ENCODE results near the gene KCNC4. TPM values are rescaled to one million over a fixed set of nuclear protein-coding genes. Genes with fewer than 3 reads are reported as not detected.

KCNC4 gene
- total RNA-seq, 2 experiments from 2014 or later: 9.4 to 9.8 TPM

DNA sequence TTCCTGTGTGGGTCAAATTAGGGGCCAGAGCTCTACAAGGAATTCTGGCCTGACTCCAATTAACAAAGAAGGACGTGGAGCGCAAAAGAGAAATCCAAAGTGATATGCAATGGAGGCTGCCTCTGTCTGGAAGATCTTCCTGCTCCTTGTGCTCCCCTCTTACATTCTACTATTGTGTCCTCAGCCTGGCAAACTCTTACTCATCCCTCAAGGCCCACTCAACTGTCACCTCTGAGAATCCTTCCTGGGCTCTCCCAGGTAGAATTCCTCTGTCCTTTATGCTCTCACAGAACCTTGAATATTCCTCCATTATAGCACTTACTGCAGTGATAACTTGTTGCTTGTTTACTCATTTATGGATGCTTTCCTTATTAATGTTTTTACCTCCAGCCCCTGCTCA is 31.4 kb downstream of the KCNC4 start:
- CTCF ChIA-PET: interaction anchor here (0.6 to 1.7 kb wide), 2 partner anchors 34 to 542 kb away, joined by 3 to 8 read pairs; no protein-coding TSS in a partner anchor
- POLR2A ChIA-PET: no interaction called here

DNA sequence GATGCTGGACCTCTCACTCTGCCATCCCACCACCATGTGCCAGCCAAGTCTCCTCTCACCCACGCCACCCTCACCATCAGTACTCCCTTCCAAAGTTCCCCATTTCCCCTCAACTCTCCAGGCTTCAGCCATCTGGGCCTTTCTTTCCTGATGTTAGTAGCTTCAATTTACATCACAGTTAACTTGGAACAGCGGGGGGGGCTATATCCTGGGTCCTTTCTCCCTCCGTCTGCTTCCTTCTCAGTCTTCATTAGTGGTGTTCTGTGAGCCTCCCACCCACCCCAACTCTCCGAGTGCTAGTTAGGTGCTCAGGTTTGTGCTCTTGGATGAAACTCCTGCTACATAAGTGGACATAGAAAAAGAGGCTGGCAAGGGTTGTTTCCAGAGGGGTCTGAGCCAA is 31.9 kb downstream of the KCNC4 start:
- ChIA-PET POLR2A (no interaction called here), CTCF (interaction anchor here (1.7 kb wide), 1 partner anchor 34 kb away, joined by 8 read pairs; no protein-coding TSS in a partner anchor)

DNA sequence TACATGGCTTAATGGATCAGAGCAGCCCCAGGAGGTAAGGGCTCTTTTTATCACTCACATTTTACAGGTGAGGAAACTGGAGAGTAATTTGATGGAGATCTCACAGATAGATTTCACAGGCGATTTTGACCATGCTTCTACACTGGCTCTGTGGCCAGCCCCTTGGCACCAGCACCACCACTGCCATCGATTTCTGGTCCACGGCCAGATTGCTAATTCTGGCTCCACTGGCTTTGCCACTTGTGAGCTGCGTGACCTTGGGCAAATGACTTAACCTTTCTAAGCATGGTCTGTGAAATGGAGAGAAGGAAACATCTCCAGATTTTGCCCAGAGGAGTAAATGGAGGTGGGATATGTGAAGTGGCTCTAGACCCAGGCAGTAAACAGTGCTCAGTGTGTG is 32.6 kb downstream of the KCNC4 start:
- ChIA-PET POLR2A (no interaction called here), CTCF (interaction anchor here (1.7 kb wide), 1 partner anchor 35 kb away, joined by 8 read pairs; no protein-coding TSS in a partner anchor)

DNA sequence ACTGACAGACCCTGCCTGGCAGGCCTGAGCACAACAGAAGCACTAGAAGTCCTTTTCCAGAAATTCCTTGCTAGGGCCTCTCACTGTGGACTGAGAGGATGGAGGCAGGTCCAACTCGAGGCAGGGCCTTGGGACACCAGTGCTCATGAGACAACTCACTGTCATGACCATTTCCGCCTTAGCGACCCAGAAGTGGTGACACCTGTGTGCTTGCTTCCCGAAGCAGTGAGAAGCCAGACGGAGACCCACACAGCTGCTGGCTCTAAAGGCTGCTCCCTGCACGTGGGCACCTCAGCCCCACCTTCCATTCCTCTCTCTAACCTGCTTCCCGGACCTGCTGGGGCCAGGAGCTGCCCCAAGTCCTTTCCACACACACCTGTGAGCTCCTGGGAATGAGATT is 33.0 kb downstream of the KCNC4 start:
- POLR2A ChIA-PET: no interaction called here
- CTCF ChIA-PET: interaction anchor here (1.7 kb wide), 1 partner anchor 36 kb away, joined by 8 read pairs; no protein-coding TSS in a partner anchor

DNA sequence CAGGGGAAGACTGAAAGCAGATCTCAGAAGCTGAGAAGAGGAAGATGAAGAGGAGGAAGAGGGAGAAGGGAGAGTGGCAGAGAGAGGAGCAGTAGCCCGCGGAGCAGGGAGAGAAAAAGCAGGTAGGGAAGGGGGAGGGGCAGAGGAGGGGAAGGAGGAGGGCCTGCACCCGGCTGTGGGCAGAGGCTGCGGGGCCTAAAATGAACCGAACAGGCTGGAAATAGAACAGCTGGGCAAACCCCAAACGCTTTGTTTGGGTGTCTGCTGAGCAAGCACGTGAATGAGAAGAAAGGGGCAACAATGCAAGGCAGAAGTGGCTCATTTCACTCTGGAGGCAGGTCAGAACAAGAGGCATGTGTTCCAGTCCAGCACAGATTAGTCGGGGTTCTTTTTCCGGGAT is 33.5 kb downstream of the KCNC4 start:
- CTCF ChIA-PET: no interaction called here
- POLR2A ChIA-PET: no interaction called here

DNA sequence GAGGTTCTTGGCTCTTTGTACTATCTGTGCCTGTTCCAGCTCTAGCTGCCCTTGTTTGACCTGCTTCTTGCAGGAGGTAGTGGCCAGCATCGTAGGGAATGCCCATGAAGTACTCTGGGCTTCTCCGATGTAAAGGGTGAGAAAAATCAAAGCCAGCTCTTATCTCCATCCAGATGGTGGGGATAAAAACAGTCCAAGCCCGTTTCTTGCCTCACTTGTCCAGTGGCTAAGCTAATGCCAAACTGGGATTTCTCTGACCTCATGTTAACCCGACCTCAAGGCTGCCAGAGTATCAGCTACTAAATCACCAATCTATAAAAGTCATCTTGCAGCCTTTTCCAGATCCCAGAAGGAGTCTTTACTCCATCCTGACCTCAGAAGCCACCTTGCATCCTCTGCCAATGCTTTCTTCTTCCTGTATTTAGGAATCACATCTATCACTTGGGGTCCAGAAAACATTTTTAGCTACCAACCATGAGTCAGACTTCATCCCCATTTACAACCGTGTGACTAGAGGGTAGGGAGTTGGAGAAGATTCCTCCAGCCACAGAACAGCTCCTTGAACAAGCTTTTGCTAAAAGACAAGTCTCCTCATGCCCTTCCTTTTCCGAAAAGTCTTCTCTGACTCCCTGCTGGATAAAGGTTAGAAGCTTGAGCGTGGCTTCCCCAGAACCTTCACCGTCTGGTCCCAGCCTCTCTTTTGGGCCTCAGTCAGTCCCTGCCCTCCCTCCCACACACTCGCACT is 35.9 kb downstream of the KCNC4 start:
- CTCF ChIA-PET: interaction anchor here (0.7 to 1.5 kb wide), 5 partner anchors 10 to 214 kb away, joined by 3 to 4 read pairs (median 3); no protein-coding TSS in a partner anchor

DNA sequence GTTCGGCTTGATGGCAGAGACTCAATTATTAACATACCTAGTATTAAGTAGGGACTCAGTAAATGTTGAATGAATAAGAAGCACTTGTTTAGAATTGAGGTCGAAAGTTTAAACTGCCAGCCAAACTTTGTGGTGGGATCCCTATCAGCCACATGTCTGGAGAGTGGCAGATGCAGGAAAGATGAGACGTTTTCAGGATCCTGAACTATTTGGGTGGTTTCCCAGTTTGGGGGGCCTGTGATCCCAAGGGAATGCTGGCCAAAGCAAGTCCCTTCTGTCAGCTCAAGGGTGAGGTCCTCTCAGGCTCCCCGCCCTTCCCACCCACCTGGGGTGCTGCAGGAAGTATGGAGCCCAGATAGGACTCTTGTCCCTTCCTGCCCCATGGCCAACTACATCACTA is 38.6 kb downstream of the KCNC4 start:
- POLR2A ChIA-PET: no interaction called here

More for the DNA sequence above, 35.9 kb downstream of the KCNC4 start:
- POLR2A ChIA-PET: interaction anchor here (0.7 kb wide), 1 partner anchor 33 kb away, joined by 3 read pairs; no protein-coding TSS in a partner anchor

DNA sequence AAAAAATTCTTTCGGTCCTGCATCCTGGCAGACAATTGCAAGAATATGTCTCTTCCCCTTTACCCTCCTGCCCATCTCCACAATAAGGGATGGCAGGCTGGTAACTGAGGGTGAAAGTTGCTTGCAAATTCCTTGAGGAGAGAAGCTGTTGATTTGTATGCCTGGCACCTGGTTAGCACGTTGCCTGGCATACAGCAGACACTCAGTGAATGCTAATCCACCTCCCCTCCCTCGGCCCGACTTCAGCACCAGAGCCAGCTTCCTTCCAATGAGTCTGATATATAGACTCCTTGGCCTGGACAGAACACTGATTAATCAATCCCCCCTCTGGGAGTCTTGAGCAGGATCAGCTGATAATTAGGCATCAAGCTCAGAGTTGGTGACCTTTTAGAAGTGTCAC is 39.1 kb downstream of the KCNC4 start:
- ChIA-PET POLR2A (no interaction called here), CTCF (no interaction called here)

More for the DNA sequence above, 38.6 kb downstream of the KCNC4 start:
- CTCF ChIA-PET: no interaction called here

DNA sequence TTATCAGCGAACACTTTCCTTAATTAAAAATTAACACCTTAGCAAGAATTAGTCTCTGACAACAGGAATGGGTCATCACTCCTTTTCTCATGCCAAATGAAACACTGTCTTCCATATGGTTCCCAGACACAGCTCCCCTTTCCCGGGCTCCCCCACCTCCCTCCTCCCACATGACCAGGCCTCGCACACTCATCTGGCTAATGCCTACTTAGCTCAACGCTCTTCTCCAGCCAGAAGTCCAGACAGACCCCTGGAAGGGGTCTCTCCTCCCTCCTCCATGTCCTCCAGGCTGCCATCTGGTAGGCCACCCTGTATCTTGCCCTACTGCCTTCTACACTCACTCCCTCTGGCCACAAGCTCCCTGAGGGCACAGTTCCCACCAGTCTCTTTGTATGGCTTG is 39.9 kb downstream of the KCNC4 start:
- CTCF ChIA-PET: no interaction called here
- POLR2A ChIA-PET: no interaction called here

DNA sequence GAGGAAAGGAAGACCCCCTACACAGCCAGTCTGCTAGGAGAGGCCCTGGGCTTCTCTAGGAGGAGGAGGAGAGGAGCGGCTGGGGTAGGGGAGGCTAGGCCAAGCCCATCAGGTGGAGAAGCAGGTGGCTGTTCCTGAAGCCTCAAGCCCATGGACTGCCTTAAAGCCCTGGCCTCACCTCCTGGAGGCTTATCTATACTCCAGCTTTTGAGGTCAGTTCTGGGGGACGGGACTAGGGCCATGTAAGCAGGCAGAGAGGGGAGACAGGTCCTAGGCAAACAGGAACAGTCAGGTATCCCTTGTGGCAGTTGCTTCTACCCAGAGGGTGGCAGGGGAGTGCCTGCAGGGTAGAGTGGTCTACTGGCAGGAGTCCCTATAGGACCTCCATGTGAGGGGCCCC is 40.6 kb downstream of the KCNC4 start:
- ChIA-PET POLR2A (no interaction called here), CTCF (no interaction called here)

DNA sequence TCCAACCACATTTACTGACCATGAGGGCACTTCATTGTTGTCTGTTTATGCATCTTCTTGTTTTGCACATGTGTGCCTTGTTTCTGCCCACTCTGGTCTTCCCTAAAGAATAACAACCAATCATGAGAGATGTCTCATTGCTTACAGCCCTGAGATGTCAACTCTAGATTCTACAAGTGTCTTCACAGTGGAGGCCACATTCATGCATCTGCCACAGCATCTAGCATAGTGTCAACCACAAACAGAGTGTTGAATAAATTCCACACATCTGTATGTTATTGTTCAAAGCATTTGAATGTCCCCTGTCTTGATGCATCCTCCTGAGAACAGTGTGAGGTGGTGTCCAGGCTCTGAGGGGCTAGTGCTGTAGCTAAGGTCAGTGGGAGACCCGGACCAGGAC is 43.1 kb downstream of the KCNC4 start:
- CTCF ChIA-PET: no interaction called here
- POLR2A ChIA-PET: no interaction called here

DNA sequence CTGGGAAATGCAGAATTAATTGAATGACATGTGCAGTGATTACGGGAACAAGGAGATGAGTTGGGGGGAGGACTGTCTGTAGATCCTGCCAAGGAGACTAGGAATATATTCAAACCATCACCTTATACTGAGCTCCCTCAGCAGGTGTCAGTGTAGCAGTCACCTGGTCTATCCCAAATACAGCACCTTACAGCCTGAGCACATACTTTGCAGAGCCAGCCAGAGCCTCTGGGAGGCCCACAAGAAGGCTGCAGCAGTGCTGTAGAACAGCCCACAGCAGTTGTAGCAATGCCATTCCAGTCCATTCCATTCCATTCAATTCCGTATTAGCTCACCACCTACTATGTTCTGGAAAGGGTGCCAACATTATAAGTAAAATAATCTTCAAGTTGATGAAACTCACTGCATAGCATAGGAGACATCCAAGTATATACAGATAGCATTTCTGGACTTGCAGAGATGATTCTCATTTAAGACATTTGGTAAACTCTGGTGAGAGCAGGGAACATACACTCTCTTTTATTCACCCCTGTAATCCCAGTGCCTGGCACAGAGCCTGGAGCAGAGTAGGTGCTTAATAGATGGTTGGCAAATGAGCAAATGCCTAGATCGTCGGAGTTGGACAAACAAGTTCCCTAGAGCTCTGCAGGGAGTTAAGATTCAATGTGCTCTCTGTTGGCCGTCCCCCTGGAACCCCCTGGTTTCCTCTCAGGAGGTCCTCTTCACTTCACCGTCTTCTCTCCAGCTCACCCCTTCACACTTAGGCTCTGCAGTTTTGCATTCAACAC is 44.7 kb downstream of the KCNC4 start:
- POLR2A ChIA-PET: no interaction called here
- CTCF ChIA-PET: interaction anchor here (0.6 to 0.7 kb wide), 2 partner anchors 47 to 205 kb away, joined by 3 read pairs; no protein-coding TSS in a partner anchor

DNA sequence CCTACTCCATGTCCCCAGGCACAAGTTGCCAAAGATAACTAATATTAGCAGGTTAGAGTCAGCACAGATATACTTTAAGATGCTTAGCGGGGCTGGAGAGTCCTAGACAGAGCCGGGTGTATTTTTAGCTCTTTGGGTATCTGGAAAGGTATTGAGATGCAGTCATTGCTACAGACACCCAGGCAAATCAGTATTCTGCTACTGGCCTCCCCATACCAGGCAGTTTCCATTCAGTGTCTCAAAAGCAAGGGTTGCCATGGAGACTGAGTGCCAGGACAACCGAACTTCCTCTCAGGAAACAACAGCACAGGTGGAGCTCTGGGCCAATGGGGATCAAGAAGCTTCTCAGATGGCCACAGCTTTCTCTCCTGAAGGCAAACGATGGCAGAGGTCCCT is 45.3 kb downstream of the KCNC4 start:
- ChIA-PET POLR2A (no interaction called here), CTCF (interaction anchor here (0.6 to 1.5 kb wide), 4 partner anchors 9 to 205 kb away, joined by 3 to 4 read pairs (median 4); no protein-coding TSS in a partner anchor)

DNA sequence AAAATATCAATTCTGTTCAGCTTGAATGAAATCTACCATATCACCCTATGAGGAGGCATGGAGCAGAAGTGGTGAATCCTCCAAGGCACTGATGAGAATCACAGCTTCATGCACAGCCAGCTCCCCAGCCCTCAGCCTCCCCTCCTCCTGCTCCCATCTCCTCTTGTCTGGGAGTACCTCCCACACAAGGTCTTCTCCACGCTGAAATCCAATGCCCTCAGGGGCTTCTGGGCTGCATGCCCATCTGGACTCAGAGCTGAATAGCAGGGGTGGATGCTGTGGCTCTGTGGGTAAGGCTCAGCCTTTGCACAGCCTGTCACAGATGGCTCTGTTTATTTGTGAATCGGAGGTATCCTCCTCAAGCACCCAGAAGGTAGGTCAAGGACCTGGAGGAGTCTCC is 48.6 kb downstream of the KCNC4 start:
- POLR2A ChIA-PET: no interaction called here
- CTCF ChIA-PET: no interaction called here

DNA sequence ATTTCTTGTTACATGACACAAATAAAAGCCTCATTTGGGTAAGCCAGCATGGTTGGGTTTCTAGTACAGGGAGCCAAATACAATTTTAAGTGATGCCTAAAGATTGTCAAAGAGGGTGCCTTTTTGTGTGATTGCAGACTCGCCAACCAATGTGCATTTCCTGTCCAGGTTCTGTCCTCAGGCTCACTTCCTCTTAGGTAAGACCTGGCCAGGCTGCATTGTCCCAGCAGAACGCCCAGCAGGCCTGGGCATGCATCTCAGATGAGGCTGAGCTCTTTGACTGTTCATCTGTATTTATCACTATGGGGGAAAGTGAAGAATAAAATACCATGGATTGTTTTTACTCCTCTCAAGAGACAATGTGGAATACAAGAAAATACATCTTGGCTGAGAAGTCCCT is 49.7 kb downstream of the KCNC4 start:
- ChIA-PET CTCF (no interaction called here), POLR2A (no interaction called here)

Other genes starting within 250 kb of the KCNC4 start
- 10 to 100 TPM; 63.0 to 67.1 TPM for gene AHCYL1, start 225.5 kb upstream of the KCNC4 start, total RNA-seq
- 10 to 100 TPM; 32.3 to 32.7 TPM for gene STRIP1, start 175.7 kb upstream of the KCNC4 start, total RNA-seq
- not detected for gene ALX3, start 139.6 kb upstream of the KCNC4 start, total RNA-seq
- not detected for gene UBL4B, start 97.9 kb upstream of the KCNC4 start, total RNA-seq
- gene SLC6A17, start 59.8 kb upstream of the KCNC4 start, total RNA-seq: under 1 TPM; 0.10 to 0.13 TPM
- 10 to 100 TPM; 53.6 to 56.6 TPM for gene RBM15, start 129.1 kb downstream of the KCNC4 start, total RNA-seq
- under 1 TPM; 0.10 to 0.21 TPM for gene SLC16A4, start 180.7 kb downstream of the KCNC4 start, total RNA-seq
- 100 to 1,000 TPM; 165 to 173 TPM for gene LAMTOR5, start 197.4 kb downstream of the KCNC4 start, total RNA-seq
- gene PROK1, start 240.8 kb downstream of the KCNC4 start, total RNA-seq: not detected

Data from activated CD8-positive, alpha-beta memory T cell treated with anti-CD3 and anti-CD28 coated beads for 36 hours (primary cell).